M059J (cell line): Measurements from ENCODE around the gene TMEM50A. TPM values are rescaled to one million over a fixed set of nuclear protein-coding genes. Genes with fewer than 3 reads are reported as not detected.
"Not testable (repeated sequence)": the region's sequence is repeated elsewhere in the genome, so short reads cannot be mapped to it uniquely, and the experiment has no call there.

Source experiments
- DNase-seq: peaks from one replicate; pipeline ENCODE4 v3.0.0-alpha.2; 2012; ENCODE audit warnings: low read depth
- total RNA-seq: library from RNA; depleted of rRNA; stranded (reverse); fragments of >200 nt; shearing (Covaris generic); gene quantifications from 2 replicates; pipeline ENCODE4 v1.2.3, GENCODE V29; 2014; rRNA removed

Gene TMEM50A
- 158 and 191 TPM in 2 replicates for total RNA-seq

GRCh38 chr1:25338188-25338981, at the start of gene TMEM50A:
Gene TMEM50A, plus strand, starts transcription at chr1:25338334. Its CDS starts 2,153 bp downstream, at chr1:25340487.
- DNase-seq, result peak; percentile 87

GRCh38 chr1:25288573-25289101, 49.5 kb upstream of the TMEM50A start:
- DNase-seq, result not testable (repeated sequence)

GRCh38 chr1:25290043-25290442, 48.1 kb upstream of the TMEM50A start:
- not testable (repeated sequence) for DNase-seq

GRCh38 chr1:25293426-25293825, 44.7 kb upstream of the TMEM50A start:
- not testable (repeated sequence) for DNase-seq

GRCh38 chr1:25294889-25295826, 43.0 kb upstream of the TMEM50A start:
- DNase-seq, result not testable (repeated sequence)

- DNase-seq, result not testable (repeated sequence)
Measured at GRCh38 chr1:25296501-25296900, 41.6 kb upstream of the TMEM50A start.

- DNase-seq, result not testable (repeated sequence)
Measured at GRCh38 chr1:25300729-25301128, 37.4 kb upstream of the TMEM50A start.

- not testable (repeated sequence) for DNase-seq
Measured at GRCh38 chr1:25302330-25302729, 35.8 kb upstream of the TMEM50A start.

- not testable (repeated sequence) for DNase-seq
Measured at GRCh38 chr1:25304936-25305335, 33.2 kb upstream of the TMEM50A start.

- DNase-seq, result not testable (repeated sequence)
Measured at GRCh38 chr1:25308168-25308567, 30.0 kb upstream of the TMEM50A start.

- DNase-seq, result not testable (repeated sequence)
Measured at GRCh38 chr1:25309085-25309484, 29.0 kb upstream of the TMEM50A start.

GRCh38 chr1:25309486-25309885, 28.6 kb upstream of the TMEM50A start:
- not testable (repeated sequence) for DNase-seq

- not testable (repeated sequence) for DNase-seq
Measured at GRCh38 chr1:25312806-25313470, 25.2 kb upstream of the TMEM50A start.

GRCh38 chr1:25320314-25320938, 17.7 kb upstream of the TMEM50A start:
- peak; percentile 44 for DNase-seq

GRCh38 chr1:25322127-25322526, 16.0 kb upstream of the TMEM50A start:
- not testable (repeated sequence) for DNase-seq

- not testable (repeated sequence) for DNase-seq
Measured at GRCh38 chr1:25324407-25324806, 13.7 kb upstream of the TMEM50A start.

GRCh38 chr1:25327864-25328790, 10.0 kb upstream of the TMEM50A start:
- not testable (repeated sequence) for DNase-seq

- not testable (repeated sequence) for DNase-seq
Measured at GRCh38 chr1:25328791-25329185, 9.3 kb upstream of the TMEM50A start.

GRCh38 chr1:25329336-25329735, 8.8 kb upstream of the TMEM50A start:
- not testable (repeated sequence) for DNase-seq

- peak; percentile 68 for DNase-seq
Measured at GRCh38 chr1:25329950-25330349, 8.2 kb upstream of the TMEM50A start.
